Activated B cell treated with CpG ODN at 0.5 μM for 24 hours (primary cell): ENCODE data around the gene NRXN3. TPM values are rescaled to one million over a fixed set of nuclear protein-coding genes. Genes with fewer than 3 reads are reported as not detected.

ENCODE experiments used
- ATAC-seq: fragments of 200-7000 bp; cut with Tn5 transposase; one replicate; pipeline ENCODE4 v1.10.0; 2021; ENCODE audit warnings: low read depth, mild to moderate bottlenecking, moderate library complexity
- CTCF ChIA-PET: fragments of 350-600 bp; sonication (Branson Sonifier 250); formaldehyde crosslinking; loops from one replicate; lab custom pipeline; 2021; ENCODE audit warnings: antibody characterized with exemption; lab: Charles Lee
- POLR2A ChIA-PET: fragments of 350-600 bp; sonication (Branson Sonifier 250); formaldehyde crosslinking; loops from one replicate; lab custom pipeline; 2021; ENCODE audit warnings: antibody characterized with exemption; lab: Charles Lee
- DNase-seq: peaks from one replicate; pipeline ENCODE4 v3.0.0; 2022
- H3K27ac Mint-ChIP-seq: one replicate; pipeline ENCODE4 v1.8.0; 2020; ENCODE audit warnings: mixed read lengths
- H3K27me3 Mint-ChIP-seq: one replicate; pipeline ENCODE4 v1.8.0; 2021; ENCODE audit warnings: mixed read lengths
- H3K36me3 Mint-ChIP-seq: one replicate; pipeline ENCODE4 v1.8.0; 2021; ENCODE audit warnings: low read depth, mixed read lengths
- H3K4me1 Mint-ChIP-seq: one replicate; pipeline ENCODE4 v1.8.0; 2021; ENCODE audit warnings: mixed read lengths
- H3K4me3 Mint-ChIP-seq: one replicate; pipeline ENCODE4 v1.8.0; 2020; ENCODE audit warnings: mild to moderate bottlenecking, mixed read lengths
- H3K9me3 Mint-ChIP-seq: one replicate; pipeline ENCODE4 v1.8.0; 2020; ENCODE audit warnings: mixed read lengths
- CTCF ChIP-seq: fragments of 200-600 bp; IDR thresholded peaks from one replicate; pipeline ENCODE4 v1.8.0; 2022; ENCODE audit warnings: antibody characterized with exemption, mild to moderate bottlenecking
- intact Hi-C: fragments of 100-400 bp; cut with micrococcal nuclease; formaldehyde crosslinking; loops from one replicate; pipeline ENCODE4 v1.15.1; 2024
- total RNA-seq: library from RNA; stranded (reverse); gene quantifications from 2 replicates; pipeline ENCODE4 v1.2.3, GENCODE V29; 2022

NRXN3 gene
- total RNA-seq, 1 donor from 2014 or later, result not detected

- ChIA-PET POLR2A (no interaction called here), CTCF (no interaction called here)
- TF ChIP-seq CTCF, result no peak
- DNase-seq (no peak), ATAC-seq (no peak)
- intact Hi-C loops, result no loop called here
- H3K36me3 Mint-ChIP-seq, result no peaks in the 10 kb centered on the region
- H3K9me3 Mint-ChIP-seq, result no peaks in the 10 kb centered on the region
- no peak overlapping the region for H3K27ac Mint-ChIP-seq
- H3K4me1 Mint-ChIP-seq, result no peaks in the 10 kb centered on the region
- no peaks in the 10 kb centered on the region for H3K27me3 Mint-ChIP-seq
- no peak overlapping the region for H3K4me3 Mint-ChIP-seq
Measured at GRCh38 chr14:78488938-78489337, 318.8 kb downstream of the NRXN3 start.

GRCh38 chr14:78491048-78491447 is 320.9 kb downstream of the NRXN3 start:
- intact Hi-C loops, result no loop called here
- H3K36me3 Mint-ChIP-seq, result no peaks in the 10 kb centered on the region
- H3K27me3 Mint-ChIP-seq, result no peaks in the 10 kb centered on the region
- DNase-seq (no peak), ATAC-seq (no peak)
- H3K4me3 Mint-ChIP-seq, result no peak overlapping the region
- H3K27ac Mint-ChIP-seq, result no peak overlapping the region
- H3K9me3 Mint-ChIP-seq, result no peaks in the 10 kb centered on the region
- TF ChIP-seq CTCF, result no peak
- no peaks in the 10 kb centered on the region for H3K4me1 Mint-ChIP-seq
- CTCF ChIA-PET, result no interaction called here
- POLR2A ChIA-PET, result no interaction called here

GRCh38 chr14:78498062-78498595 is 328.0 kb downstream of the NRXN3 start:
- intact Hi-C loops, result no loop called here
- H3K27me3 Mint-ChIP-seq, result no peaks in the 10 kb centered on the region
- TF ChIP-seq CTCF, result no peak
- H3K36me3 Mint-ChIP-seq, result no peaks in the 10 kb centered on the region
- no peaks in the 10 kb centered on the region for H3K4me1 Mint-ChIP-seq
- H3K9me3 Mint-ChIP-seq, result peaks cover 4% of the 10 kb centered on the region
- no peak for DNase-seq
- POLR2A ChIA-PET, result no interaction called here
- no peak for ATAC-seq
- no peak overlapping the region for H3K27ac Mint-ChIP-seq
- H3K4me3 Mint-ChIP-seq, result no peak overlapping the region
- CTCF ChIA-PET, result no interaction called here

- no peak for TF ChIP-seq CTCF
- DNase-seq (no peak), ATAC-seq (no peak)
- peaks cover 4% of the 10 kb centered on the region for H3K9me3 Mint-ChIP-seq
- intact Hi-C loops, result no loop called here
- H3K4me1 Mint-ChIP-seq, result no peaks in the 10 kb centered on the region
- H3K4me3 Mint-ChIP-seq, result no peak overlapping the region
- CTCF ChIA-PET, result no interaction called here
- POLR2A ChIA-PET, result no interaction called here
- H3K27ac Mint-ChIP-seq, result no peak overlapping the region
- no peaks in the 10 kb centered on the region for H3K36me3 Mint-ChIP-seq
- no peaks in the 10 kb centered on the region for H3K27me3 Mint-ChIP-seq
Measured at GRCh38 chr14:78501909-78502308, 331.7 kb downstream of the NRXN3 start.

GRCh38 chr14:78508023-78508422 is 337.9 kb downstream of the NRXN3 start:
- ATAC-seq, result no peak
- ChIA-PET CTCF (no interaction called here), POLR2A (no interaction called here)
- no peak for TF ChIP-seq CTCF
- Mint-ChIP-seq H3K36me3 (no peaks in the 10 kb centered on the region), H3K4me1 (no peaks in the 10 kb centered on the region), H3K27ac (no peak overlapping the region), H3K27me3 (peaks cover 1% of the 10 kb centered on the region), H3K4me3 (no peak overlapping the region), H3K9me3 (no peaks in the 10 kb centered on the region)
- intact Hi-C loops, result no loop called here
- no peak for DNase-seq
